Purkinje cell (primary cell): ENCODE measurements around the gene P2RY2. TPM values are rescaled to one million over a fixed set of nuclear protein-coding genes. Genes with fewer than 3 reads are reported as not detected.

Experiments
- polyA plus RNA-seq: library from polyadenylated mRNA; unstranded; fragments of >200 nt; fragmentation: Nextera tagmentation; gene quantifications from 2 replicates; pipeline ENCODE4 v1.2.1, GENCODE V29; 2014

P2RY2 gene
- not detected in 2 replicates for polyA plus RNA-seq

GRCh38 chr11:73218106-73218829 lies at the start of gene P2RY2:
P2RY2 (plus strand) TSS chr11:73218281; CDS start chr11:73234160, 15,879 bp downstream.

DNA sequence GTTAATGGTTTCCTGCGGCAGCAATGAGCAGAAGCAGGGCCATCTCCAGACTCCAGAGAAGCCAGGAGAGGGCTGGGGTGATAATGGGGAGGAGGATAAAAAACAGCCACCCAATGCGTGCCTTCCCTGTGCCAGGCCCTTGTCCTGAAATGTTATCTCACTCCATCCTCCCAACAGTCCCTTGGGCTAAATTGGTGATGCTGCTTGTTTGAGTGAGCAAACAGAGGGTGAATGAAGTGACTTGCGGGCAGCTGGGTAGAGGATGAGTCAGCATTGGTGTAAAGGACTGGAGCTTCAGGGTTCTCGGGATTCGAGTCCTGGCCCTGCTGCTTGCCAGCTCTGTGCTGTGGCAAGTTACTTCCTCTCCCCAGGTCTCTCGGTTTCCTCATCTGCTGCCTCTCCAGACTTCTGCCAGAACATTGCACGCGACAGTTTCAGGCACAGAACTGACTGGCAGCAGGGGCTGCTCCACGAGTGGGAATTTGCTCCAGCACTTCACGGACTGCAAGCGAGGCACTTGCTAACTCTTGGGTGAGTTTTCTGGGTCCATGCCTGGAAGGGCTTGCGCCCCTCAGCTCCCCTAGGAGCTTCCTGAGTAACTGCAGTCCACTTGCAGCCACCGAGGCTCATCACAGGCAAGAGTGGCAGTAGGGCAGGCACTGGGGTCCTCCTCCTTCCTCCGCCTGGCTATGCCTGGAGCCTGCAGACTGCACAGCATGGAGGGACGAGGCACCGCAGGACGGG lies 54.0 kb downstream of the P2RY2 start, which contains the start of gene P2RY6:
TSS of gene P2RY6 (plus strand) at position 403 of the 744 bp plus-strand sequence. CDS start 24,181 bp downstream, outside the sequence.

Other genes with a start within 250 kb of the P2RY2 start
- gene FCHSD2, start 76.0 kb upstream of the P2RY2 start, polyA plus RNA-seq, result 3.4 and 3.6 TPM in 2 replicates
- not detected in 2 replicates for gene P2RY6, start 54.1 kb downstream of the P2RY2 start, polyA plus RNA-seq
- gene ARHGEF17, start 90.0 kb downstream of the P2RY2 start, polyA plus RNA-seq, result 6.8 and 9.3 TPM in 2 replicates
- 2.2 and 3.7 TPM in 2 replicates for gene RELT, start 158.1 kb downstream of the P2RY2 start, polyA plus RNA-seq